Calu3 (cell line): Measurements from ENCODE around the gene CLUH. TPM values are rescaled to one million over a fixed set of nuclear protein-coding genes. Genes with fewer than 3 reads are reported as not detected.

ENCODE experiments used
- BruUV-seq: library from RNA; stranded (reverse); fragments of 400-500 nt; replicated peaks from 2 replicates; lab custom pipeline; 2021; lab: Mats Ljungman, UMichigan
- CTCF ChIA-PET: fragments of 300-600 bp; sonication (Branson Sonifier 250); formaldehyde crosslinking; loops from one replicate; lab custom pipeline; 2022; ENCODE audit warnings: antibody characterized with exemption; lab: Charles Lee
- DNase-seq: peaks from one replicate; pipeline ENCODE4 v3.0.0; 2022
- H3K27ac Mint-ChIP-seq: one replicate; pipeline ENCODE4 v1.8.0; 2022; ENCODE audit warnings: mixed read lengths; ENCODE audit not compliant: unreplicated experiment
- H3K27me3 Mint-ChIP-seq: one replicate; pipeline ENCODE4 v1.8.0; 2022; ENCODE audit warnings: mixed read lengths; ENCODE audit not compliant: unreplicated experiment
- H3K36me3 Mint-ChIP-seq: one replicate; pipeline ENCODE4 v1.8.0; 2022; ENCODE audit warnings: mild to moderate bottlenecking, moderate library complexity, mixed read lengths; ENCODE audit not compliant: insufficient read depth, unreplicated experiment
- H3K4me1 Mint-ChIP-seq: one replicate; pipeline ENCODE4 v1.8.0; 2022; ENCODE audit warnings: mild to moderate bottlenecking, low read depth, mixed read lengths; ENCODE audit not compliant: unreplicated experiment
- H3K4me3 Mint-ChIP-seq: one replicate; pipeline ENCODE4 v1.8.0; 2022; ENCODE audit warnings: mild to moderate bottlenecking, low read depth, moderate library complexity, mixed read lengths; ENCODE audit not compliant: unreplicated experiment
- H3K9me3 Mint-ChIP-seq: one replicate; pipeline ENCODE4 v1.8.0; 2022; ENCODE audit warnings: low read depth, mixed read lengths; ENCODE audit not compliant: unreplicated experiment
- intact Hi-C: fragments of 100-400 bp; cut with micrococcal nuclease; formaldehyde crosslinking; loops from one replicate; pipeline ENCODE4 v1.10.0; 2022; ENCODE audit not compliant: unreplicated experiment
- total RNA-seq: library from RNA; stranded (reverse); gene quantifications from 2 replicates; pipeline ENCODE4 v1.2.3, GENCODE V29; 2022
- TF ChIP-seq, protein P1 (sequence below): fragments of 200-600 bp; IDR thresholded peaks from one replicate; pipeline ENCODE4 v1.8.0; 2022; ENCODE audit warnings: antibody characterized with exemption; ENCODE audit not compliant: unreplicated experiment

CLUH gene
- total RNA-seq, 1 experiment from 2014 or later = 103 TPM

DNA sequence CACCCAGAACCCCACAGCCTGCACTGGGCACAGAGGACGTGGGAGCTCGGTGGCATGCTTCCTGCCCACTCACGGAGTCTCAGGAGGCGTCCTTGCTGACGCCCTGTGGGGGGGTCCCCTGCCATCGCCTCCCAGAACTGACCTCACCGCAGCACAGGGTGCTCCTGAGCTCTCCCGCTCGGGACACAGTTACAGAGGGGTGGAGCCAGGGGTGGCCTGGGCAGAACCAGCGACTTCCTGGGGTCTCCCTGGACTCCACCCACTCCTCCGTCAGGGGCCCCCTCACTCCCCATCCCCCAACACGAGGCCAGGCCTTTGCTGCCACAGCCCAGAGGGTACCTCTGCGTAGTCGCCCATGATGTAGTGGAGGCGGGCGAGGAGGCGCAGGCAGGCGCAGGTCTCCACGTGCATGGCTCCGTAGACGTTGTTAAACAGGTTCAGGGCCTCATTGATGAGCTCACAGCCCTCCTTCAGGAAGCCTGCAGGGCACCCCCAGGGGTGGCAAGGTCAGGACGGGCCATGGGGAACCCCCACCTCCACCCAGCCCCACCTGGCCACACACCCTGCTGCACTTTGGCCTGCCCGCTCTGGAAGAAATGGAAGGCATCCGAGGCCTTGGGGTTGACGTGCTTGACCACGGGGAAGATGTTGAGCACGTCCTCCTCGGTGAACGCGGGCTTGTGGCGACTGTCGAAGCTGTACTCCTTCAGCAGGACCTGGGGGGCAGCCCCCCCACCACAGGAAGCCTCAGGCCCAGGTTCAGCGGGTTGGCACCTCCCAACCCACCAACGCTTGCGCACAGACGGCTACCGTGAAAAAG is 17.8 kb downstream of the CLUH start:
- no TSS peak for BruUV-seq
- H3K4me3 Mint-ChIP-seq = no peak overlapping the region
- intact Hi-C loops = no loop called here
- no peaks in the 10 kb centered on the region for H3K9me3 Mint-ChIP-seq
- H3K36me3 Mint-ChIP-seq = peaks cover 51% of the 10 kb centered on the region
- CTCF ChIA-PET = no interaction called here
- no peaks in the 10 kb centered on the region for H3K27me3 Mint-ChIP-seq
- DNase-seq = no peak
- H3K4me1 Mint-ChIP-seq = no peaks in the 10 kb centered on the region
- no peak overlapping the region for H3K27ac Mint-ChIP-seq
- TF ChIP-seq, protein P1, sequence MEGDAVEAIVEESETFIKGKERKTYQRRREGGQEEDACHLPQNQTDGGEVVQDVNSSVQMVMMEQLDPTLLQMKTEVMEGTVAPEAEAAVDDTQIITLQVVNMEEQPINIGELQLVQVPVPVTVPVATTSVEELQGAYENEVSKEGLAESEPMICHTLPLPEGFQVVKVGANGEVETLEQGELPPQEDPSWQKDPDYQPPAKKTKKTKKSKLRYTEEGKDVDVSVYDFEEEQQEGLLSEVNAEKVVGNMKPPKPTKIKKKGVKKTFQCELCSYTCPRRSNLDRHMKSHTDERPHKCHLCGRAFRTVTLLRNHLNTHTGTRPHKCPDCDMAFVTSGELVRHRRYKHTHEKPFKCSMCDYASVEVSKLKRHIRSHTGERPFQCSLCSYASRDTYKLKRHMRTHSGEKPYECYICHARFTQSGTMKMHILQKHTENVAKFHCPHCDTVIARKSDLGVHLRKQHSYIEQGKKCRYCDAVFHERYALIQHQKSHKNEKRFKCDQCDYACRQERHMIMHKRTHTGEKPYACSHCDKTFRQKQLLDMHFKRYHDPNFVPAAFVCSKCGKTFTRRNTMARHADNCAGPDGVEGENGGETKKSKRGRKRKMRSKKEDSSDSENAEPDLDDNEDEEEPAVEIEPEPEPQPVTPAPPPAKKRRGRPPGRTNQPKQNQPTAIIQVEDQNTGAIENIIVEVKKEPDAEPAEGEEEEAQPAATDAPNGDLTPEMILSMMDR = no peak

- Mint-ChIP-seq H3K27me3 (no peaks in the 10 kb centered on the region), H3K4me1 (no peaks in the 10 kb centered on the region), H3K9me3 (no peaks in the 10 kb centered on the region), H3K27ac (no peak overlapping the region), H3K4me3 (no peak overlapping the region), H3K36me3 (peaks cover 59% of the 10 kb centered on the region)
- DNase-seq = no peak
- TF ChIP-seq, protein P1 = no peak
- intact Hi-C loops = no loop called here
- no TSS peak for BruUV-seq
- CTCF ChIA-PET = no interaction called here
Measured at GRCh38 chr17:2692781-2693135, 18.8 kb downstream of the CLUH start.

GRCh38 chr17:2691965-2692780 is 19.4 kb downstream of the CLUH start:
- Mint-ChIP-seq H3K4me1 (no peaks in the 10 kb centered on the region), H3K4me3 (no peak overlapping the region), H3K27ac (no peak overlapping the region), H3K9me3 (no peaks in the 10 kb centered on the region), H3K27me3 (no peaks in the 10 kb centered on the region), H3K36me3 (peaks cover 64% of the 10 kb centered on the region)
- BruUV-seq = TSS peak; percentile 4
- CTCF ChIA-PET = interaction anchor here (0.5 kb wide), 1 partner anchor 940 kb away, joined by 6 read pairs; no protein-coding TSS in a partner anchor
- DNase-seq = no peak
- intact Hi-C loops = no loop called here
- TF ChIP-seq, protein P1 = no peak

DNA sequence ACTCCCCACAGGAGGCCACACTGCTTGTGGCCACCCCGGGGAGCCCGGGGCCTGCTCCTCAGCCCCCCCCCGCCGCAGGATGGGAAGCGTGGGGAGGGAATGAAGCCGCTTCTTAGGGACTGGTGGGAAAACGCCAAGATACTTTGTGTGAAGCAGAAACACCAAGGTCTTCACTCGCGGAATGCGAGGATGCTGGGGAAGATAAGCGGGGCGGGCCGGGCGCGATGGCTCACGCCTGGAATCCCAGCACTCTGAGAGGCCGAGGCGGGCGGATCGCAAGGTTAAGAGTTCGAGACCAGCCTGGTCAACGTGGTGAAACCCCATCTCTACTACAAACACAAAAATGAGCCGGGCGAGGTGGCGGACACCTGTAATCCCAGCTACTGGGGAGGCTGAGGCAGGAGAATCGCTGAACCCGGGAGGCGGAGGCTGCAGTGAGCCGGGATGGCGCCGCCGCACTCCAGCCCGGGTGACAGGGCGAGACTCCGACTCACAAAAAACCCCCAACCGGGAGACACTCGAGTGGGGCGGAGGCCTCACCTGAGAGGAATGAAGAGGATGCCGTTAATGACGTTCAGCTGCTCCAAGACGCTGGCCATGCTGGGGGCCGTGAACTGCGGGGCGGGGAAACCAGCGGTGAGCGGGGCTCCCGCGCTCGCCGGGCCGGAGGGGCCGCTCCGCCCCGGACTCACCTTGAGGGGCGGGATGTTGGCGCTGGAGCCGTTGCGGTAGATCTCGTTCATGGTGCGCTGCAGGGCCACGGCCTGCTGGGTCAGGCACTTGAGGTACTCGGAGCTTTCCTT is 20.3 kb downstream of the CLUH start:
- CTCF ChIA-PET = no interaction called here
- no peak for DNase-seq
- H3K27ac Mint-ChIP-seq = no peak overlapping the region
- H3K27me3 Mint-ChIP-seq = no peaks in the 10 kb centered on the region
- intact Hi-C loops = no loop called here
- H3K9me3 Mint-ChIP-seq = no peaks in the 10 kb centered on the region
- H3K4me1 Mint-ChIP-seq = no peaks in the 10 kb centered on the region
- BruUV-seq = no TSS peak
- H3K36me3 Mint-ChIP-seq = peaks cover 59% of the 10 kb centered on the region
- TF ChIP-seq, protein P1 = no peak
- no peak overlapping the region for H3K4me3 Mint-ChIP-seq
